Suprapubic skin (tissue), 4 donors: ENCODE measurements around the gene PTPRM. TPM values are rescaled to one million over a fixed set of nuclear protein-coding genes. Genes with fewer than 3 reads are reported as not detected.

Source experiments
- DNase-seq, 2 donors: peaks; one replicate each; pipeline ENCODE4 v3.0.0-alpha.2; 2019; ENCODE audit warnings: low spot score in 2 of 2
- H3K27ac ChIP-seq: fragments of 200-600 bp; sonication (generic); one replicate; pipeline ENCODE4 v1.5.1; 2019
- H3K27me3 ChIP-seq: fragments of 200-600 bp; sonication (generic); one replicate; pipeline ENCODE4 v1.5.1; 2019
- H3K36me3 ChIP-seq: fragments of 200-600 bp; sonication (generic); one replicate; pipeline ENCODE4 v1.5.1; 2019
- H3K4me1 ChIP-seq: fragments of 200-600 bp; sonication (generic); one replicate; pipeline ENCODE4 v1.5.1; 2019
- H3K4me3 ChIP-seq: fragments of 200-600 bp; sonication (generic); one replicate; pipeline ENCODE4 v1.5.1; 2019; ENCODE audit warnings: mild to moderate bottlenecking
- H3K9me3 ChIP-seq: fragments of 200-600 bp; sonication (generic); one replicate; pipeline ENCODE4 v1.5.1; 2019
- EP300 ChIP-seq: sonication (generic); formaldehyde crosslinking; IDR thresholded peaks from one replicate; pipeline ENCODE4 v1.6.1; 2017; ENCODE audit warnings: antibody characterized with exemption
- POLR2A ChIP-seq, 2 donors: fragments of 450-650 bp; IDR thresholded peaks; one replicate each; pipeline ENCODE4 v1.6.1; 2017; ENCODE audit warnings: antibody characterized with exemption in 2 of 2, mild to moderate bottlenecking in 2 of 2, moderate library complexity in 2 of 2
- POLR2AphosphoS5 ChIP-seq, 3 donors: sonication (generic); formaldehyde crosslinking; IDR thresholded peaks; one replicate each; pipeline ENCODE4 v1.6.1; 2017; ENCODE audit warnings: antibody characterized with exemption in 3 of 3
- WGBS: methylation state at CpG from one replicate; pipeline ENCODE4 v1.1.5; 2018; 5-methylcytosine and 5-hydroxymethylcytosine counted together
- total RNA-seq, 4 donors: library from RNA; depleted of rRNA; stranded (reverse); fragments of >200 nt; gene quantifications; one replicate each; pipeline ENCODE4 v1.1.0, GENCODE V29; 2016
- TF ChIP-seq, protein P1 (sequence below), 2 donors: fragments of 200-600 bp in 1 of 2; fragments of 450-650 bp in 1 of 2; sonication (generic) in 1 of 2; IDR thresholded peaks; one replicate each; pipeline ENCODE4 v1.5.1; 2016 to 2019; ENCODE audit warnings: antibody characterized with exemption in 2 of 2, mild to moderate bottlenecking in 1 of 2, moderate library complexity in 1 of 2

Gene PTPRM
- total RNA-seq, 4 donors from 2014 or later, result 19.8 to 73.7 (median 40.0) TPM

DNA sequence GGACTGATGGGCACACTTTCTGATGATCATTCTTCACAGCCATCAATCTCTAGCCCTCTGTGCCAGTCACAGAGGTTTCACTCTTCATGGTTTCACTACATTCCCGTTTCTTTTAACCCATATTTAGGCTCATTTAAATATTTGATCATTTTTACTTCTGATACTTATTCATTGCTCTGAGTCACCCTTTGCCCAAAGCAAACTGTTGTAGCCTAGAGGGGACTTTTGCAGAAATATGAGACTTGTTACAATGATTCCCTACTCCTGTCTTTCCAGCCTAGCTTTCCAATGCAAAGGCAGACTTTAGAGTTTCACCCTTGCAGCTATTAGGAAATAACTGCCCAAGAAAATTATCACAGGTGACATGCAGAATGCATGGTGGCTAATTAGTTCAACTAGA is 444.2 kb downstream of the PTPRM start:
- Histone ChIP-seq H3K27me3 (no peaks in the 10 kb centered on the region), H3K4me1 (no peaks in the 10 kb centered on the region), H3K27ac (no peak overlapping the region), H3K4me3 (no peak overlapping the region), H3K9me3 (no peaks in the 10 kb centered on the region), H3K36me3 (no peaks in the 10 kb centered on the region)
- TF ChIP-seq POLR2A (IDR thresholded peaks at IDR 0.05) (no peak), EP300 (no peak), POLR2AphosphoS5 (IDR thresholded peaks at IDR 0.05) (no peak)
- TF ChIP-seq, protein P1, sequence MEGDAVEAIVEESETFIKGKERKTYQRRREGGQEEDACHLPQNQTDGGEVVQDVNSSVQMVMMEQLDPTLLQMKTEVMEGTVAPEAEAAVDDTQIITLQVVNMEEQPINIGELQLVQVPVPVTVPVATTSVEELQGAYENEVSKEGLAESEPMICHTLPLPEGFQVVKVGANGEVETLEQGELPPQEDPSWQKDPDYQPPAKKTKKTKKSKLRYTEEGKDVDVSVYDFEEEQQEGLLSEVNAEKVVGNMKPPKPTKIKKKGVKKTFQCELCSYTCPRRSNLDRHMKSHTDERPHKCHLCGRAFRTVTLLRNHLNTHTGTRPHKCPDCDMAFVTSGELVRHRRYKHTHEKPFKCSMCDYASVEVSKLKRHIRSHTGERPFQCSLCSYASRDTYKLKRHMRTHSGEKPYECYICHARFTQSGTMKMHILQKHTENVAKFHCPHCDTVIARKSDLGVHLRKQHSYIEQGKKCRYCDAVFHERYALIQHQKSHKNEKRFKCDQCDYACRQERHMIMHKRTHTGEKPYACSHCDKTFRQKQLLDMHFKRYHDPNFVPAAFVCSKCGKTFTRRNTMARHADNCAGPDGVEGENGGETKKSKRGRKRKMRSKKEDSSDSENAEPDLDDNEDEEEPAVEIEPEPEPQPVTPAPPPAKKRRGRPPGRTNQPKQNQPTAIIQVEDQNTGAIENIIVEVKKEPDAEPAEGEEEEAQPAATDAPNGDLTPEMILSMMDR (IDR thresholded peaks at IDR 0.05), result no peak
- WGBS, result 50% methylated on average over 1 of the region's 1 CpG
- DNase-seq, result no peak

DNA sequence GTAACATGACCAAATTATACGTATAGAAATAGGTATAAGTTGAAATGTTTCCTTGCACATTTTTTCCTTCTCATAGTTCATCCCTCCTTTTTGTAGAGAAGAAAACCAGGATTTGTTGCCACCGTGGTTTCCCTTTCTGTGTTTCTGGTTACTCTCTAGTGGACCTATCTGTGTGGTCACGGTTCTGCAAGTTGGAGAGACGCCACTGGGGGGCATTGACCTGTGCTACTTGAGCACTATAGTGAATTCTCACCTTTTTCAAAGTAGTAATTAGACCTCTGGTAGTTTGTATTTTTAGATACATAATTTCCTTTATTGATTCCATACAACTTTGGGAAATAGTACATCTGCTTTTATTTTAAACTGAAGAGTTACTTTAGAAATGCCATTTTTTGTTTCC is 444.8 kb downstream of the PTPRM start:
- Histone ChIP-seq H3K27ac (no peak overlapping the region), H3K9me3 (no peaks in the 10 kb centered on the region), H3K27me3 (no peaks in the 10 kb centered on the region), H3K36me3 (no peaks in the 10 kb centered on the region), H3K4me3 (no peak overlapping the region), H3K4me1 (no peaks in the 10 kb centered on the region)
- TF ChIP-seq EP300 (no peak), POLR2A (IDR thresholded peaks at IDR 0.05) (no peak), POLR2AphosphoS5 (IDR thresholded peaks at IDR 0.05) (no peak)
- TF ChIP-seq, protein P1 (IDR thresholded peaks at IDR 0.05), result no peak
- DNase-seq, result no peak
- WGBS, result 80% methylated on average over 4 of the region's 4 CpGs

DNA sequence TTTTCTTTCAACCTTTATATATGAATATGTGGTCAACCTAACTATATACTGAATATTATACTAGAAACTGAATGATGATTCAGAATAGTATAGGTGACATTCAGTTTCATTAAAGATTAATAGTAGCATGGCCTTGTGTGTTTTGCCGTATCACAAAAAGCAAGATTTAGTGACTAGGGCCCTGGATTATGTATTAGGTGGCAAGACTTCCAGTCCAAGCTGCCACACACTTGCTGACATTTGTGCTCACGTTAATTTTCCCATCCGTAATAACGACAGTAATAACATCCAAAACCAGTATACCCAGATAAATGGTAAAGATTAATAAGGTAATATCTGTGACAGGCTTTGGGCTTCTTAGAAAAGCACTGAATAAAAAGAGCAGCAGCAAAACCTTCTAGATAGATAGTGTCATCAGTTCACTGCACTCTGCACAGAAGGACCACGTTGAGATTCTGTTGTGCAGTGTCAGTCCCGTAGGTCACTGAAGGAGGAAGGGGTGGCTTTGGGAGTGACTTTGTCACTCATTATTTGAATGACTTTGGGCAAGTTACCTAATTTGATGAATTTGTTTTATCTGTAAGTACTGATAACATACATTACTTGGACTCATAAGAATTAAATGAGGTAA is 451.7 kb downstream of the PTPRM start:
- 81% methylated on average over 6 of the region's 6 CpGs for WGBS
- TF ChIP-seq POLR2A (IDR thresholded peaks at IDR 0.05) (no peak), POLR2AphosphoS5 (IDR thresholded peaks at IDR 0.05) (no peak), EP300 (no peak)
- TF ChIP-seq, protein P1 (IDR thresholded peaks at IDR 0.05), result no peak
- Histone ChIP-seq H3K27me3 (no peaks in the 10 kb centered on the region), H3K4me1 (no peaks in the 10 kb centered on the region), H3K36me3 (no peaks in the 10 kb centered on the region), H3K27ac (no peak overlapping the region), H3K4me3 (no peak overlapping the region), H3K9me3 (no peaks in the 10 kb centered on the region)
- DNase-seq, result no peak

DNA sequence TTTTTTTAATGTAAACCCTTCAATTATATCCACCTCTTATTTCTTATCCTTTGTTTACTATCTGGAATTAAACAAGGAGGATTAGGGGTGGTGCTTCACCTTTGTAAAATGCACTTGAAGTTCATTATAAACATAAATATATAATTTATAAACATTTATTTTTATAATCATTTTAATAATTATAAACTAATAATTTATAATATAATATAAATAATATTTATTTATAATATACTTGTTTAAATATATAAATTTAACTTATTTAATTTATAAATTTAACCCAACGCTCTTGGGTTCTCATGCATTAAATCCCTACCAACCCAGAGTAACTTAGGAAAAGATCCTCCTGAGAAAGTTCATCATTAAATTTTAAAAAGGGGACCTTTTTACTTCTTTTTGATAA is 452.5 kb downstream of the PTPRM start:
- no peak for DNase-seq
- Histone ChIP-seq H3K9me3 (no peaks in the 10 kb centered on the region), H3K36me3 (no peaks in the 10 kb centered on the region), H3K4me3 (no peak overlapping the region), H3K27ac (no peak overlapping the region), H3K4me1 (no peaks in the 10 kb centered on the region), H3K27me3 (no peaks in the 10 kb centered on the region)
- TF ChIP-seq, protein P1 (IDR thresholded peaks at IDR 0.05), result no peak
- TF ChIP-seq EP300 (no peak), POLR2AphosphoS5 (IDR thresholded peaks at IDR 0.05) (no peak), POLR2A (IDR thresholded peaks at IDR 0.05) (no peak)
- 98% methylated on average over 1 of the region's 1 CpG for WGBS

DNA sequence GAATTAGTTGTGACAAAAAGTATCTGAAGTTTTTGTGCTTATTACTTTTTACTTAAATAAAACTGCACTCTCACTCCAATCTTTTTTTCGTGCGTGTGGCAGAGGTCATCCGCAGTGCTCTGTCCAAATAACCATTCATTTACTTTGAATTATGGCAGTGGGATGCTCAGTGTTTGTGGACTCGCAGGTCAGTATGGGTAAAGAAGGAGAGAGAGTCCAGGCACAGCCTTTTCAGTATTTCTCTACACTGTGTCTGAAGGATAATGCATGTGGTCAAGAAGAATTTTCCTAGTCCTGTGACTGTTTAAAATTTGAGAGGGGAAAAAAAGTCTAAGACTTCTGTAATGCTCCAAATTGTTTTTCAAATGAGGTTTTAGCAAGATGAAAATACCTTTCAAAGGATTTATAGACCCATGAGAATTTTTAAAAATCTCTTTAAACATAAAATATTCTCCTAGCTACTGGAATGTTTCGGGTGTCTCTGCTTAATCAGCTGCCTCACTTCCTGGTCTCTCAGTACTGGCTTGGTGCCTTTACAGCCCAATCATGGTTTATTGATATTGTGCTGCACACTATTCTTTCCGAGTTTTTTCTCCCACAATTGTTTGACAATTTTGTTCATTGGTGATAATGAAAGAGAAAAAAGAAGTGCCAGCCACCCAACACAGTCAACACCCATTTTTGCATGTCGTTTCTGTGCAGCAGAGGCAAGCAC is 453.2 kb downstream of the PTPRM start:
- no peak for TF ChIP-seq EP300
- TF ChIP-seq, protein P1 (IDR thresholded peaks at IDR 0.05), result no peak
- no peak for TF ChIP-seq POLR2AphosphoS5 (IDR thresholded peaks at IDR 0.05)
- TF ChIP-seq POLR2A (IDR thresholded peaks at IDR 0.05), result no peak
- H3K36me3 ChIP-seq, result no peaks in the 10 kb centered on the region
- H3K27me3 ChIP-seq, result no peaks in the 10 kb centered on the region
- H3K9me3 ChIP-seq, result no peaks in the 10 kb centered on the region
- H3K27ac ChIP-seq, result no peak overlapping the region
- H3K4me3 ChIP-seq, result no peak overlapping the region
- no peaks in the 10 kb centered on the region for H3K4me1 ChIP-seq
- 63% methylated on average over 7 of the region's 7 CpGs for WGBS
- no peak for DNase-seq
